ENCODE measurements around the gene IRF7. TPM values are rescaled to one million over a fixed set of nuclear protein-coding genes. Genes with fewer than 3 reads are reported as not detected.
A peak's percentile ranks its signal among the peaks of the same experiment; 100 is the strongest.

The IRF7 gene
- total and polyA plus RNA-seq, 12 donors: 0.81 to 87.6 (median 11.2) TPM

DNA sequence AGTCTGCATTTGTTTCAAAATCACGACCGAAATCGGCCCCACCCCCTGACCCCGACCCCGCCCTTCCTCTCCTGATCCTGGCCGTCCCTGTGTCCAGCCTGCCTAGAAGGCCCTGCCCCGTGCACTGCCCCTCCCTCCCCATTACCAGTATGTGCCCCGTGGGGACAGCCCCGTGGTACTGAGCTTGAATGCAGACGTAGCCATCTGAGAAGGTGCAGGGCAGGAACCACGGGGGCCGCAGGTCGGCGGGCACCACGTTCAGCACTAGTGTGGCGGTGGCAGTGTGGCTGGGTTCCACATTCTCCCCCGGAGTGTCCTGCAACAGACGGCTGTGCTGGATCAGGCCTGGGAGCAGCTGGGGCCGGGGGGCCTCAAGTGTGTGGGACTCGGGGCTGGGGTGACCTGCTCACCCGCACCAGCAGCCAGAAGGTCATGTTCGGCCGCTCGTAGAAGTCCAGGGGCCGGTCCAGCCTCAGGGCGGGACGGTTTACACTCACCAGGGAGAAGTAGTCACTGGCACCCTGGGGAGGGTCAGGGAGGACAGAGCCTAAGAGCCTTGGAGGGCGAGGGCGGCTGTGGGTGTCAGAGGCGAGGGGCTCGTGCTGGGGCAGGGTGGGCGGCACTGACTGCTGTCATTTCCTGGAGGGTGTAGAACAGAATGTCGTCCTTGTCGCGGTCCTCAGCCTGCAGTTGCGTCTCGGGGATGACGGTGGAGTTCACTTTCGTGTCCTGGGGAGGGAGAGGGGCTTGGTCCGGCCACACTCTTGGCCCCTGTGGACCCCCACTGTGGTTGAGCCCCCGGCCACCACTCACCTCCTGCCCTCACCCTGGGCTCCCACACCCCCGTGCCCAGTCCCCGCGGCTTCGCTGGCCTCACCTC lies 5.4 kb upstream of the IRF7 start:
- no peak for DNase-seq
- intact Hi-C loops (cut with DNase I): no loop called here
- Histone ChIP-seq H3K27ac (no peak overlapping the region), H3K27me3 (no peaks in the 10 kb centered on the region), H3K4me1 (replicated peaks in 1 of 2) (peaks cover 0 to 6% of the 10 kb centered on the region in 2 donors), H3K9me3 (replicated peaks in 1 of 3) (no peaks in the 10 kb centered on the region), H3K4me3 (no peak overlapping the region), H3K36me3 (replicated peaks in 1 of 2) (no peaks in the 10 kb centered on the region)
- 72 to 79% (median 76%) methylated on average over 34 to 45 of the region's 45 CpGs for WGBS, 4 donors
- TF ChIP-seq, protein P1, sequence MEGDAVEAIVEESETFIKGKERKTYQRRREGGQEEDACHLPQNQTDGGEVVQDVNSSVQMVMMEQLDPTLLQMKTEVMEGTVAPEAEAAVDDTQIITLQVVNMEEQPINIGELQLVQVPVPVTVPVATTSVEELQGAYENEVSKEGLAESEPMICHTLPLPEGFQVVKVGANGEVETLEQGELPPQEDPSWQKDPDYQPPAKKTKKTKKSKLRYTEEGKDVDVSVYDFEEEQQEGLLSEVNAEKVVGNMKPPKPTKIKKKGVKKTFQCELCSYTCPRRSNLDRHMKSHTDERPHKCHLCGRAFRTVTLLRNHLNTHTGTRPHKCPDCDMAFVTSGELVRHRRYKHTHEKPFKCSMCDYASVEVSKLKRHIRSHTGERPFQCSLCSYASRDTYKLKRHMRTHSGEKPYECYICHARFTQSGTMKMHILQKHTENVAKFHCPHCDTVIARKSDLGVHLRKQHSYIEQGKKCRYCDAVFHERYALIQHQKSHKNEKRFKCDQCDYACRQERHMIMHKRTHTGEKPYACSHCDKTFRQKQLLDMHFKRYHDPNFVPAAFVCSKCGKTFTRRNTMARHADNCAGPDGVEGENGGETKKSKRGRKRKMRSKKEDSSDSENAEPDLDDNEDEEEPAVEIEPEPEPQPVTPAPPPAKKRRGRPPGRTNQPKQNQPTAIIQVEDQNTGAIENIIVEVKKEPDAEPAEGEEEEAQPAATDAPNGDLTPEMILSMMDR (IDR thresholded peaks at IDR 0.05): no peak
- TF ChIP-seq POLR2A (IDR thresholded peaks at IDR 0.05): no peak

DNA sequence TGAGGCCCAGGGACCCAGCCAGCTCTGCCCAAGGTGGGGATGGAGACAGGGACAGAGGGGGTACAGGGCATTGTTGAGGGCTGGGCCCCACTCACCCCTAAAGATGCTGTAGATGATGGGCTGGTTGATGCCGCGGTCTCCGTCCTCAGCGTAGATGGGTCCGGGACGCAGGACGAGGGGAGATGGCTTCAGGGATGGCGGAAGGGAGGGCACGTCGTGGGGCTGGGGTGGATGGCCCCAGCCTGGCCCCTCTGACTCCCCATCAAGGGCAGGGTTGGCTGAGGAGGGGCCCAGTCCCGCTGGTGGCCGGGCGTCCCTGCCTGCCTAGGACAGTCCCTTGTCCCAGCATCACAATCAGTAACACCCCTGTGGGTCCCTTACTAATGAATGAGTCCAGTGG lies 4.5 kb upstream of the IRF7 start:
- intact Hi-C loops (cut with DNase I): no loop called here
- 93 to 98% (median 96%) methylated on average over 13 of the region's 13 CpGs for WGBS, 4 donors
- no peak for DNase-seq
- TF ChIP-seq, protein P1 (IDR thresholded peaks at IDR 0.05): no peak
- no peak for TF ChIP-seq POLR2A (IDR thresholded peaks at IDR 0.05)
- H3K27ac ChIP-seq: no peak overlapping the region
- no peaks in the 10 kb centered on the region for H3K27me3 ChIP-seq
- no peaks in the 10 kb centered on the region for H3K9me3 ChIP-seq (replicated peaks in 1 of 3)
- no peak overlapping the region for H3K4me3 ChIP-seq
- H3K36me3 ChIP-seq (replicated peaks in 1 of 2): peaks cover 0 to 3% of the 10 kb centered on the region in 2 donors
- peaks cover 0 to 7% of the 10 kb centered on the region in 2 donors for H3K4me1 ChIP-seq (replicated peaks in 1 of 2)

DNA sequence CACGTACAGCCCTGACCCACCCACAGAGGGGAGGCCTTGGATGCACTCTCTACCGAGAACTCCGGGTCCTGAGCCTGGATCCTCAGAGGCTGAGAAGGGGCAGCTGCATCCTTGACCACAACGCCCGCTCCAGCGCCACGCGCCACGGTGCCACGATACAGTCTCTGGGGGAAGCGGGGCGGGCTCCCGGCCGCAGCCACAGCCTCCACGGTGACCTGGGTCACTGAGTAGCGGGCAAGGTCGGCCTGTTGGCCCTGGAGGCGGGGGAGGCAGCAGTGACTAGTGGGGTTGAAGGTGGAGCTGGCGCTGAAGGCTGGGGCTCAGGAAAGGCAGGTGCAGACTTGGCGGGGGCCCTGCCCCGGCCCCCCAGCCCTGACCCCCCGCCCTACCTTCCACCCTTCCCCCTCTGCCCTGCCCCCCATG lies 3.9 kb upstream of the IRF7 start:
- H3K9me3 ChIP-seq (replicated peaks in 1 of 3): no peaks in the 10 kb centered on the region
- H3K4me3 ChIP-seq: no peak overlapping the region
- H3K4me1 ChIP-seq (replicated peaks in 1 of 2): peaks cover 0 to 11% of the 10 kb centered on the region in 2 donors
- peaks cover 0 to 6% of the 10 kb centered on the region in 2 donors for H3K36me3 ChIP-seq (replicated peaks in 1 of 2)
- no peak overlapping the region for H3K27ac ChIP-seq
- no peak for DNase-seq
- intact Hi-C loops (cut with DNase I): no loop called here
- no peaks in the 10 kb centered on the region for H3K27me3 ChIP-seq
- 80 to 90% (median 83%) methylated on average over 7 to 22 of the region's 22 CpGs for WGBS, 4 donors
- no peak for TF ChIP-seq POLR2A (IDR thresholded peaks at IDR 0.05)
- TF ChIP-seq, protein P1 (IDR thresholded peaks at IDR 0.05): no peak

DNA sequence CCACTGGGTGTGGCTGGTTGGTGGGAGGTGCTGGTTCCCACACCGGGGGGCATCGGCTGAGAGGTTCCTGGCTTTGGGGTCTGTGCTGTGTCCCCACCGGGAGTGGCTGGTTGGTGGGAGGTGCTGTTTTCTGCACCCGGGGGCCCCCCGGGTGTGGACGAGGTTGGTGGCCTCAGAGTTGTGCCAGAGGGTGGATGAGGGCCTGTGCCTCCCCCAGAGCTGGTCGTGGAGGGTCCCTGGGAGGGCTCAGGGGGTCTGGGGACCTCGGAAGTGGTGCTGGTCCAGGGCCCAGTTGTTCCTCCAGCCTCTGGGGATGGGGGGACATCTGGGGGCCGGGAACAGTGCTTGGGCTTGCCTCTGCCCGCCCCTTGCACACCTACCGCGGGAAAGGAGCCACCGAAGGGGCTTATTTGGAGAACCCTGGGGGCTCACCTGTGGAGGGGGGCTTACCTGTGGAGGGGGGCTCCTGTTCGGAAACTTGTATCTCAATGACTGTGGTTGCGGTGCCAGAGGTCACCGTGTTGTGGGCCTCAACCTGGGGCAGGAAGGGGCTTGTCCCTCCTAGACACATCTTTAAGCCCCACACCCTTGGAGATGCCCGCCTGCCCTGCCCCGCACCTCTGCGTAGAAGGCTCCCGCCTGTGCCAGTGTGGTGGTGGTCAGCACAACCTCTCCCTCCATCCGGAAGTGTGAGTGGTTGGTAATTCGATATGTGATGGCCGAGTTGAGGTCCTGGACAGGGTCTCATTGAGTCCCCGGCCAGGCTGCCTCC lies 3.3 kb upstream of the IRF7 start:
- intact Hi-C loops (cut with DNase I): no loop called here
- no peaks in the 10 kb centered on the region for H3K27me3 ChIP-seq
- no peak overlapping the region for H3K27ac ChIP-seq
- no peak for TF ChIP-seq POLR2A (IDR thresholded peaks at IDR 0.05)
- TF ChIP-seq, protein P1 (IDR thresholded peaks at IDR 0.05): no peak
- WGBS, 4 donors: 92 to 99% (median 96%) methylated on average over 9 to 24 of the region's 24 CpGs
- H3K9me3 ChIP-seq (replicated peaks in 1 of 3): no peaks in the 10 kb centered on the region
- peaks cover 0 to 6% of the 10 kb centered on the region in 2 donors for H3K36me3 ChIP-seq (replicated peaks in 1 of 2)
- peak in 1 of 7 donors; percentile 14 for DNase-seq
- no peak overlapping the region for H3K4me3 ChIP-seq
- H3K4me1 ChIP-seq (replicated peaks in 1 of 2): peaks cover 0 to 13% of the 10 kb centered on the region in 2 donors

Measured in adrenal gland (tissue), 12 donors.